Mammary epithelial cell (primary cell): ENCODE data around the gene CLEC12A.

Experiments
- CTCF ChIP-seq, 2 donors: IDR thresholded peaks in 1 of 2; conservative IDR thresholded peaks in 1 of 2; 2 replicates each; pipeline ENCODE4 v1.5.1; 2011 to 2012; ENCODE audit warnings: inconsistent platforms in 2 of 2, low read length in 2 of 2, mild to moderate bottlenecking in 2 of 2, control low read depth in 1 of 2, low read depth in 1 of 2; ENCODE audit not compliant: insufficient read depth in 1 of 2; ENCODE audit errors: extremely low read depth in 1 of 2
- EZH2 ChIP-seq: IDR thresholded peaks from 2 replicates; pipeline ENCODE4 v1.6.1; 2012; ENCODE audit warnings: low read length, inconsistent platforms, borderline replicate concordance

GRCh38 chr12:9948606-9949296 lies 22.5 kb upstream of the CLEC12A start:
- no peak for TF ChIP-seq CTCF (conservative IDR thresholded peaks at IDR 0.05 in 1 of 2, IDR thresholded peaks at IDR 0.05 in 1 of 2; ENCODE audit: extremely low read depth in 1 of 2, insufficient read depth in 1 of 2, low read depth in 1 of 2, low read length in 2 of 2)
- no peak for TF ChIP-seq EZH2
